Stomach (tissue), 4 donors: ENCODE measurements around the gene TSPAN1.

Source experiments
- EP300 ChIP-seq: sonication (generic); formaldehyde crosslinking; IDR thresholded peaks from one replicate; pipeline ENCODE4 v1.6.1; 2017; ENCODE audit warnings: antibody characterized with exemption
- POLR2A ChIP-seq, 4 donors: fragments of 450-650 bp; IDR thresholded peaks; one replicate each; pipeline ENCODE4 v1.6.1; 2016; ENCODE audit warnings: antibody characterized with exemption in 4 of 4, control low read depth in 2 of 4, mild to moderate bottlenecking in 1 of 4, moderate library complexity in 1 of 4
- POLR2AphosphoS5 ChIP-seq, 3 donors: sonication (generic); formaldehyde crosslinking; IDR thresholded peaks; one replicate each; pipeline ENCODE4 v1.6.1; 2016; ENCODE audit warnings: antibody characterized with exemption in 3 of 3
- TF ChIP-seq, protein P1 (sequence below), 7 experiments: fragments of 450-650 bp in 4 of 7; fragments of 200-600 bp in 3 of 7; sonication (generic) in 3 of 7; IDR thresholded peaks; one replicate each; pipeline ENCODE4 v1.5.1; 2016 to 2019; ENCODE audit warnings: antibody characterized with exemption in 7 of 7, control low read depth in 2 of 7, mild to moderate bottlenecking in 1 of 7

DNA sequence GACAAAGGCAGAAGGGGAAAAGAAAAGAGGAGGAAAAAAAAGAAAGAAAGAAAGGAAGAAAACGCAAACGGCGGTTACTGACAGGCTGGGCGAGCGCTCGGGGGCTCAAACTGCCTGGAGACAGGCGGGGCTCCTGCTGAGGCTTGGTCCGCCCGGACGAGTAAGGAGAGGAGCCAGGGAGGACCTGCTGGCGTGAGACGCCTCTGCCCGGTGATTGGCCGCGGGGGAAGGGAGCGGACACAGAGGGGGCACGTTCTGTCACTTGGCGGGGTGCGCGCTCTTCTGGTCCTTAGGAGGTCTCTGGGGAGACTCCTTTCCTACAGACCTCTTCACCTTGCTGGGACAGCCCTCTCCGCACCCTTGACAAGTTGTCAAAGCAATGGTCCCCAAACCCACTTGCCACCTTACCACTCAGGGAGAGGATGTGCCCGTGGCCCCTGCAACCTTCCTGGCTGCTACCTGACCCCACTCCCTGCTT is 41.7 kb upstream of the TSPAN1 start:
- TF ChIP-seq, protein P1, sequence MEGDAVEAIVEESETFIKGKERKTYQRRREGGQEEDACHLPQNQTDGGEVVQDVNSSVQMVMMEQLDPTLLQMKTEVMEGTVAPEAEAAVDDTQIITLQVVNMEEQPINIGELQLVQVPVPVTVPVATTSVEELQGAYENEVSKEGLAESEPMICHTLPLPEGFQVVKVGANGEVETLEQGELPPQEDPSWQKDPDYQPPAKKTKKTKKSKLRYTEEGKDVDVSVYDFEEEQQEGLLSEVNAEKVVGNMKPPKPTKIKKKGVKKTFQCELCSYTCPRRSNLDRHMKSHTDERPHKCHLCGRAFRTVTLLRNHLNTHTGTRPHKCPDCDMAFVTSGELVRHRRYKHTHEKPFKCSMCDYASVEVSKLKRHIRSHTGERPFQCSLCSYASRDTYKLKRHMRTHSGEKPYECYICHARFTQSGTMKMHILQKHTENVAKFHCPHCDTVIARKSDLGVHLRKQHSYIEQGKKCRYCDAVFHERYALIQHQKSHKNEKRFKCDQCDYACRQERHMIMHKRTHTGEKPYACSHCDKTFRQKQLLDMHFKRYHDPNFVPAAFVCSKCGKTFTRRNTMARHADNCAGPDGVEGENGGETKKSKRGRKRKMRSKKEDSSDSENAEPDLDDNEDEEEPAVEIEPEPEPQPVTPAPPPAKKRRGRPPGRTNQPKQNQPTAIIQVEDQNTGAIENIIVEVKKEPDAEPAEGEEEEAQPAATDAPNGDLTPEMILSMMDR (IDR thresholded peaks at IDR 0.05), result no peak
- TF ChIP-seq POLR2A (IDR thresholded peaks at IDR 0.05) (no peak), EP300 (no peak), POLR2AphosphoS5 (IDR thresholded peaks at IDR 0.05) (no peak)
